GM19372 (cell line): ENCODE data around the gene SVOPL.
"Not testable (repeated sequence)": the region's sequence is repeated elsewhere in the genome, so short reads cannot be mapped to it uniquely, and the experiment has no call there.

ENCODE experiments used
- ATAC-seq: cut with Tn5 transposase; IDR thresholded peaks from one replicate; pipeline ENCODE4 v1.9.1; 2021; ENCODE audit warnings: mild to moderate bottlenecking, low read depth, moderate library complexity; ENCODE audit not compliant: unreplicated experiment

Gene SVOPL, protein sequence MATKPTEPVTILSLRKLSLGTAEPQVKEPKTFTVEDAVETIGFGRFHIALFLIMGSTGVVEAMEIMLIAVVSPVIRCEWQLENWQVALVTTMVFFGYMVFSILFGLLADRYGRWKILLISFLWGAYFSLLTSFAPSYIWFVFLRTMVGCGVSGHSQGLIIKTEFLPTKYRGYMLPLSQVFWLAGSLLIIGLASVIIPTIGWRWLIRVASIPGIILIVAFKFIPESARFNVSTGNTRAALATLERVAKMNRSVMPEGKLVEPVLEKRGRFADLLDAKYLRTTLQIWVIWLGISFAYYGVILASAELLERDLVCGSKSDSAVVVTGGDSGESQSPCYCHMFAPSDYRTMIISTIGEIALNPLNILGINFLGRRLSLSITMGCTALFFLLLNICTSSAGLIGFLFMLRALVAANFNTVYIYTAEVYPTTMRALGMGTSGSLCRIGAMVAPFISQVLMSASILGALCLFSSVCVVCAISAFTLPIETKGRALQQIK

DNA sequence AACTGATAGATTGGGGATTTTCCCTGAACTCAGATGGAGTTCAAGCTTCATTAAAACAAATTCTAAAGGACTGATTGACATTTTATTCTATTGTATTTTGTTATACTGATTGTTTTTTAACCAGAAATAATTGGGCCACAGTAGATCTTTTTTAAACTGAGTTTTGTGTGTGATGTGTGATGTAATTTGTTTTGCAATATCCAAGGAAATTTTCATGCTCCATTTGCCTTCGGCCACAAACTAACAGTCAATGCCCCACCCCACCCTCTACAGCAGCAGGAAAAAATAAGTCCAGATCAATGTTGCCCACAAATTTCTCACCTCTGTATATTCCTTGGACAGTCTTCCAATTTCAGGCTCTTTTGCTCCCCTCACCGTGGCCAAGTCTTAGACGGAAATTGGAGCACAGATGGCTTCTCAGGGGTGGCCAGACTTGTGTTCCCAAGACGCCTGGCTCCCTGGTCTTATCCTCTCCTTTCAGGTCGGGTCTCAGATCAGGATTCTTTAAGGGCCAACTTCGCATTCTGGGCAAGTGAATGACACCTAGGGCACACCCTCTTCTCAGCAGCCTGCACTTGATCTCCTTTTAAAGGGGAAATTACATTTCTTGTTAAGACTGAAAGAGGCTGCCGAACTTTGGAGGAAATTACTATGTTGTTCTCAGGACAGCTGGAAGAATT is at the start of gene SVOPL:
TSS of gene SVOPL (minus strand) at position 506 of the 680 bp plus-strand sequence. CDS start 22,317 bp downstream, outside the sequence.
- ATAC-seq, result no peak

DNA sequence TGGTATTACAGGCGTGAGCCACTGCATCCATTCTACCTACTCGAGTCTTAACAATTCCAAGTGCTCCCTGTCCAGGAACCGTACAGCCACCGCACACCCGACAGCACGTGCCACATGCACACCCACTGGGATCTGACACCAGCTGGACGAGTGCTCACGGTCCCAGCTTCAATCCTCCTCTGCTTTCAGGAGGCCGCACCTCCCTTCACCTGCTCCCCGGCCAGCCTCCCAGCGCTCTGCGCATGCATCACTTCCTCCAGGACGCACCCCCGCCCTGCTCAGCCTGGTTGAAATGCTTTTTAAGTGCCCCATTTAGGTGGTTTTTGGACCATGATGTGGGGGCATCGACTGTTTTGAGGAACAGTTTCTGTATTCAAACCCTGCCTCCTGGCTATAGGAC is 49.3 kb upstream of the SVOPL start:
- ATAC-seq, result no peak

DNA sequence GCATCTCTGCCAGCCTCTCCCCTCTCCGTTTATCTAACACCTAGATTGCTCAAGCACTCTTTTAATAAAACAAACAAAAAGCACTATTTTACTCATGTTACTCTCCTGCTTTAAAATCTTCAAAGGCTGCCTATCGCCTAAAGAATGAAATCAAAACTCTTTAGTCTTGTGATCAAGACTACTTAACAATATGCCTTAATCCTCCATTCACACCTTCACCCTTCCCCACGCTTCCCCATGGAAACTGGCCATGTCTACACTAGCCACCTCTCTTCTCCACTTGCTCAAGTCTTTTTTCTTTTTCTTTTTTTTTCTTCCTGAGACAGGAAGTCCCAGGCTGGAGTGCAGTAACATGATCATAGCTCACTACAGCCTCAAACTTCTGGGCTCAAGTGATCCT is 48.8 kb upstream of the SVOPL start:
- no peak for ATAC-seq

DNA sequence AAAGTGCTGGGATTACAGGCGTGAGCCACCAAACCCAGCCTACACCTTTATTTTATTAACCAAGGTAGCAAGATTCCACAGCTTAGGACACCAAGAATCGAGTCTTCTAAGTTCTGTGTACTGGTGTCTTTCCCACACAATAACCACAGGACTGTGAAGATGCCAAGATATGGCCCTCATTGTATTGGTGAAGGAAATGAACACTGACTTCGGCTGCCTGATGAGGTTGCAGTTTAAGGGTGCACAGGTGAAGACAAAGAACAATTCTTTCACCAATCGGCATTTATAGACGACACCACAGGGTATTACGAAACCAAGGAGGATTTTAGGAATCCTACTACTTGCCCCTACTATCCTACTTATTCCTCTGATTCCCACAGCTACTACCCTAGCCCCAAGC is 47.5 kb upstream of the SVOPL start:
- no peak for ATAC-seq

DNA sequence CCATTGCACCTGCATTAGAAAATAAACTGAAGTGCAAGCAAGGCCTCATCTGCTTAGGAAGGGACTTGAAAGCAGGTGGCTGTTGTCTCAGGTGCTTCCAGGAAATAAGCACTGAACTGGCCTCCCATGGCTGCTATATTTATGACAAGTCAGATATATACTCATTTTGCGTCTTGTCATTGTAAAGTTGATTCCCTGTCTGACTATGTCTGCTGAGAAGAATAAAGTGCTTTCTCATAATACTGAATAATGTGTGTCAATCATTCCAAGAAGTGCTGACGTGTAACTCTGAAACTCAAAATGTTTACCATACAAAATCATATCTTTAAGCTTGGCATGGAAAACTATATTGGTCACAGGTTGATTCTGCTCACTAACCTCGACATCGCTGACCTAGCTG is 44.9 kb upstream of the SVOPL start:
- ATAC-seq, result no peak

DNA sequence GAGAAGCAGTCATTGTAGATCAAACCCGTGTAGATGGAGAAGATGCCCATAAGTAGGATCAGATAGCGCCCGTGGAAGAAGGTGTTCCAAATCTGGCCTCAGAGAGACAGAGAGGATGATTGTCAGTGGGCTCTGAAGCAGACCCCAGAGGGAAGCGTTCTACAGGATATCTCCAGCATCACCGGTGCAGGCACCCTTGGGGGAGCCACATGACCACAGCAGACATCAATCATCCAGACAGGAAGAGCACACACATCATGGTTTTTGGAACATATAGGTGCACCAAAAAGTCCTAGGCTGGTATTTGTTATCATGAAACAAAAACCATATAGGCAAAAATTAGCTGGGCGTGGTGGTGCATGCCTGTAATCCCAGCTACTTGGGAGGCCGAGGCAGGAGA is 44.0 kb upstream of the SVOPL start:
- no peak for ATAC-seq

DNA sequence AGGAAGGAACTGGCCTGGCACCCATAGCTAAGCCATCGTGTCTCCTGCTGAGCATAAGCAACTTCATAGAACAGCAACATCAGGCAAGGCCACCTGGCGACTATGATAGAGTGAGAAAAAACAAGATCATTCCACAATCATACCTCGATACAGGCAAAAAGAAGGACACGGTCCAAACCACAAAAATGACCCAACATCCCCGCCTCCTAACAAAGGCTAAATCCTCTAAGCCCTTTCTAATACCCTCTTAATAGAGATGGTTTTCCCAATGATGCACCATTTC is 40.2 kb upstream of the SVOPL start:
- no peak for ATAC-seq

DNA sequence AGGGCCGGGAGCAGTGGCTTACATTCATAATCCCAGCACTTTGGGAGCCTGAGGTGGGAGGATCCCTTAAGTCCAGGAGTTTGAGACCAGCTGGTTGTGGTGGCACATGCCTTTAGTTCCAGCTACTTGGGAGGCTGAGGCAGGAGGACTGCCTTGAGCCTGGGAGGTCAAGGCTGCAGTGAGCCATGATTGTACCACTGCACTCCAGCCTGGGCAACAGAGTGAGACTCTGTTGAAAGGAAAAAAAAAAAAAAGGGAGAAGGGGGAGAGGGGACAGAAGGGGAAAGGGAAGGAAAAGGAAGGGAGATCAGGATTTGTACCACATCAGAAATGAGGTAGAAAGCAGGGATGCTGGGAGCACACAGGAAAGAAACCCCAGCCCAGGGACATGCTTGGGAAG is 38.7 kb upstream of the SVOPL start:
- no peak for ATAC-seq

DNA sequence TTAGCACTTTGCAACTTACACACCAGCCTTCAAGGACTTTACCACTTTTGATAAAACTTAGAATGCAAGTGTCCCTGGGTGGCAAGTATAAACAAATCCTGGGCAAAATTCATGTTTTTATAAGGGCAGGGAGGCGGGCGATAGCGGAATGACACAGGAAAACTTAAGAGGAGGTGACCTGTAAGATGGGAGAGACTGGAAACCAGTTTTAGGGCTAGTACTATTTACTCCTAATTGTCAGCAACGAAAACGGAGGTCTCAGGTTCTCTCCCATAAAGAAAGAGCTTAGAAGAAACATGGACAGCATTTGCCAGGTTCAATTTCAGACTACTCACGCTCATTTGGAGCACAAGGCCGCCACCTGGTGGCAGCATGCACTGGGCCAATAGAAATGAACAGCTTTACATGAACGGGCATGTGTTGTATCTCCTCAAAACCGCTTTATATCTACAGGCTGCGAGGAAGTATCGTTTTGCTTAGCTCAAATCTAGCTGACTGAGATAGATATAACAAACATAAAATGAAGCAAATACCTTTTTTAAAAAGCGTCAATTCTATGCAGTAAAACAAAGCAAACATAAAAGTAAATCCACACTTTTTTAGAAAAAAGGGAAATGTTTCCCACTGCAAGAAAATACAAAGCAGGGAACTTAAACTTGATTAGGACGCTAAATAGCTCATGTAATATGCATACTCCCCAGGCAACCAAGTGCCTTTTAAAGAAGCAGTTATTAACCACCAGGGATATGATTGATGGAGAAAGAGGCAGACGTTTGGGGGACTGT is 37.6 kb upstream of the SVOPL start:
- ATAC-seq, result peak; percentile 90

DNA sequence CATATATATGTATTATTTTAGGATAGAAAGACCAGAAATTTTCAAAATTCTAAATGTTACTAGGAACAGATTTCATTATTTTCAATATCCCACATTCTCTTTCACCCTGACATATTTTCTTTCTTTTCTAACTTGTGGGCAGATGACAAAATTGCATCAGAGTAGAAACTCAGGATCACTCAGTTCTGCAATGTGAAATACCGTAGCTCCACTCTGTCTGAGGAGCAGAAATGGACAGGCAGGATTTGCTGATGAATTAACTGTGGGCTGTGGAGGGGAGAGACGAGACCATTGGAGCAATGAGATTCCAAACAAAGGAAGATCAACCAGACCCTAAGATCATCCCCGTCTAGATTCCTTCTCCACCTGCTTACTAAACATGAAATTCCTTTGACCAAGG is 37.0 kb upstream of the SVOPL start:
- no peak for ATAC-seq

DNA sequence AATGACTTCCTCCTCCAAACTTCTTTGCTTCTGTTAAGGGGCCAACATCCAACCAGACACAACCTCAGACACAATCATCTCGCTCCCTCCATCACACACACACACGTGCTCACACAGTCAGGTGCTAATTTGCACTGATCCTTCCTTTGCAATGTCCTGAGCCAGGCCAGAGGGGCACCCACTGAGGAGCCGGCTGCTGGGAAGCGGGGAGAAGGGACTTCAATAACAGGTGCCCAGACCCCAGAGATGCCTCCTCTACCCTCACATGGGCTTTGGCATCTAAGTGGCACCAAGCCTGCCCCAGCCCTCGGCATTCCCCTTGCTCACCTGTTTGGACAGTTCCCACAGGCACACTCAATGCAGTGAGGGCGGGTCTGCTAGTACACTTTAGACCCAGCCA is 34.2 kb upstream of the SVOPL start:
- ATAC-seq, result no peak

DNA sequence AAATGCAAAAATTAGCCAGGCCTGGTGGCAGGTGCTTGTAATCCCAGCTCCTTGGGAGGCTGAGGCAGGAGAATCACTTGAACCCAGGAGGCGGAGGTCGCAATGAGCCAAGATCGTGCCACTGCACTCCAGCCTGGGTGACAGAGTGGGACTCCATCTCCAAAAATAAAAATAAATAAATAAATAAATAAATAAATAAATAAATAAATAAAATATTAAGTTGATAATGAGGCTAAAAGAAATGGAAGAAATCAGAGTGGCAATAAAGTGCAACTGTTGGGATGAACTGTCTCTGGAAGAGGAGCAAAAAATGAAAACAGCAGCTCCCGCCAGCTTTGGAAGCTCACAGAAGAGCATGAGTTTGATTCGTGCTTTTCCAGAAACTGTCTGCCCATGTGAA is 30.6 kb upstream of the SVOPL start:
- ATAC-seq, result not testable (repeated sequence)

DNA sequence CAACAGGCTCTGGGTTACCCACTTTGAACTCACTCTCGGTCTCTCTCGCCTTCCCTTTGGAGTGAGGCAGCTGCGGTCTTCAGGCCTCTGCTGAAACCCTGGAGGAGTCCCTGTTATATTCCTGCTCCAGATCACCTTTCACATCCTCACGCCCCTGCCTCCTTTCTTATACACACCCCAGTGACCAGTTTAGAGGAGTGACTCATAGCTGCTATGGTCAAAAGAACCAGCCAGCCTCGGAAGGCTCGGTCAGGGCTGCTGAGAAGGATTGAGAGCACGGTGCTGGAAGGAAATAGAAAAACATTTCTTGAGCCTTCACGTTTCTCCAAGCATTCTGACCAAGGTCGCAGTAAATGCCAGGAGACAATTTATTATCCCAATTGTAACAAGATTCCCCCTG is 28.3 kb upstream of the SVOPL start:
- ATAC-seq, result no peak

DNA sequence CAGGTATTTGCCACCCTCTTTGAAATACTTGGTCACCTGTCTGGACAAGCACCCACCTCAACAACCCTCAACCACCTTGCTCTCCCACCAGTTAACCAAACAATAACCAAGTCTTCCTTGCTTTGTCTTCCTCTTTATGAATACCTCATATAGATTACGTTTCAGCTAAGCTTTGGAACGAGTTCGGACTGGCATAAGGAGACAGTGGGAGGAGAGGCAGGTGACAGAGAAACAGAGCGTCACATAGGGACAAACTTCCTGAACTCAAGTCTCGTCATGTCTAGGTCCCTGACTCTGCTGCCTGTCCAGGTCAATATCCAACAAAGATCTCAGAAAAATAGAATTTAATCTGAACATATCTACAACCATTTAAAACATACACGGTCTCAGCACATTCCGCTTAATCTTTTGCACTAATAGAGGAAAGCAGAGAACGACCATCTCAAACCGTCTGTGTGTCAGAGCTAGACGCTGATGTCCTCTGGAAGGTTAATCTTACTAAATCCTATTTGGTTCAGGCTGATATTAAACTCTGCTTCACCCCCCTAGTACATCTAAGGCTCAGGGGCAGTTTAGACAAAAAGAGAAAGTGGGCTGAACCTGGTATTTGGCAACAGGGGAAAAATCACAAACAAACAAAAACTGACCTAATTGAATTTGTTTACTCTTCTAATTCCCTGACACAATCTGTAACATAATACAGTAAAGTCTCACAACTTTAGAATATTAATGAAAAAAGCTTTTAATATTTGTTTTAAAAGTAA is 26.4 kb upstream of the SVOPL start:
- no peak for ATAC-seq

DNA sequence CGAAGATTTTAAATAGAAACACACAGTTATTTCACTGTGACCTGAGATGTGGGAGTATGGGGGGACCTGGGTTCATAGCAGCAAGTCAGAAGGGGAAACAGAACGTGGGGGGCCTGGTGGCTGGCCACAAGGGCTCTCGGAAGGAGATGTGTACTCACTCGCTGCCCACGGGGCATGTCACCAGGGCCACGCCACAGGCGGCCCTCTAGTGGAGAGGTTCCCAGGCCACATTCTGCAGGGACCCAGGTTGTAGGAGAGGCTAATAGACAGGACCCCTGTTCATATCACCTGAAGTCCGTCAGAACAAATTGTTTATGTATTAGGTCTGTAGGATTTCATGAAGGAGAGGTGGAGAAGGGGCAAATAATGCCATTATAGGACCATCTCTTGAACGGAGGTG is 25.1 kb upstream of the SVOPL start:
- no peak for ATAC-seq

DNA sequence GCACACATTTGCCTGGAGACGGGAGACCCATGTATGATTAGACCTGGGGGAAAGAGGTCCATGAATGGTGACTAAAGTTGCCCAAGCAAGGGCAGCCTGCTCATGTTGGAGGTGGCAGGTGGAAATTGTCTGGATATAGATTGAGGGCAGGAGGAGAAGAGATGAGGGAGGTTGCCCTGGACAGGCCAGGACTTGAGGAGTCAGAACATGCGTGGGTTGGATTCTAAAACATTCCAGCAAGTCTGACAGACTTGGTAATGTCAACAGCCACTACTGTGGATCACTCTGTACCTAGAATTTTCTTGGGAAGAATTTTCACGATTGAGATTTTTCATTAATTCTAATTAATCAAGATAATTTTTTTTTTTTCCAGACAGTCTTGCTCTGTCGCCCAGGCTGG is 19.1 kb upstream of the SVOPL start:
- no peak for ATAC-seq

DNA sequence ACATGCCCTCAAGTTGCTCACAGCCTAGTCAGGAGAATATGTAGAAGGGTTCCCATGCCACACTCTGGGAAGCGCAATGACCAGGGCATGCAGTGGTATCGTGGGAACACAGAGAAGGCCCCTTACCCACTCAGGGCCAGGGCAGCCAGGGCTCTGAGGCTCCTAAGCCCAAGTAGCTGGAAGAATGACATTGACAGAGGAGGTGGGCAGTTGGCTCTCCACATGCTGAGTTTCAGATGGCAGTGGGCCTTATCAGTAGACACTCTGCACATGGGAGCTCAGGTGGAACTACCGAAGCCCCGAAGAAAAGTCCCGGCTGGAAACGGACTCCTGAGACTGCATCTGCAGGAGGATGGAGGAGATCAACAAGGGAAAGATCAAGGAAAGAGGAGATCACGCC is 15.7 kb upstream of the SVOPL start:
- ATAC-seq, result no peak

DNA sequence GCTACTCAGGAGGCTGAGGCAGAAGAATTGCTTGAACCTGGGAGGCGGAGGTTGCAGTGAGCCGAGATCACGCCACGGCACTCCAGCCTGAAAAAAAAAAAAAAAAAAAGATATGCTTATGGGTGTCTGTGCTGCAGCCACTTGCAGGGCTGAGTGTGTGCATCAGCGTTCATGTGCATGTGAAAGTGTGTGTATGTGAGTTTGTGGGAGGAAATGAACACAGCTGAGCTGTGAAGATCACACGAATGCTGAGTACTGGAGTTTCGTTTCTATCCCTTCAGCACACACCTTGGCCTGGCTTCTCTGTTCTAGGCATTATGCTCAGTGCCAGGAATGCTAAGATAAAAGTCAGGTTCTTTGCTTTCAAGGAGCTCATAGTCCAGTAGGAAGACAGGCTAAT is 12.0 kb upstream of the SVOPL start:
- no peak for ATAC-seq

DNA sequence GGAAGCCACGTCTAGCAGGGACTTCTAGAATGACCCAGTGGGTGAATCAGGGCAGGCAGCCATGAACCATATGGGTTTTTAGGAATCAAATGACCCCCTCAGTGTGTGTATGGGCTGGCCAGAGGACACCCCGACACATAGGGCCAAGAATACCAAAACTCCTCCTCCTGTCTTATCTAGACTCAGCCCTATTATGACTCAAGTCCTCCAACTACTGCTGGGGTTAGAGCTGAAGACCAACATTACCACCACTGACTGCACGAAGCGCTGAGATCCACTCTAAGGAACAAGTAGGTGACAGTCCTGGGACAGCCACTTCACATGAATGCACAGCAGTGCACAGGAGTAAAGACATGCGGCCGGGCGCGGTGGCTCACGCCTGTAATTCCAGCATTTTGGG is 11.5 kb upstream of the SVOPL start:
- no peak for ATAC-seq

DNA sequence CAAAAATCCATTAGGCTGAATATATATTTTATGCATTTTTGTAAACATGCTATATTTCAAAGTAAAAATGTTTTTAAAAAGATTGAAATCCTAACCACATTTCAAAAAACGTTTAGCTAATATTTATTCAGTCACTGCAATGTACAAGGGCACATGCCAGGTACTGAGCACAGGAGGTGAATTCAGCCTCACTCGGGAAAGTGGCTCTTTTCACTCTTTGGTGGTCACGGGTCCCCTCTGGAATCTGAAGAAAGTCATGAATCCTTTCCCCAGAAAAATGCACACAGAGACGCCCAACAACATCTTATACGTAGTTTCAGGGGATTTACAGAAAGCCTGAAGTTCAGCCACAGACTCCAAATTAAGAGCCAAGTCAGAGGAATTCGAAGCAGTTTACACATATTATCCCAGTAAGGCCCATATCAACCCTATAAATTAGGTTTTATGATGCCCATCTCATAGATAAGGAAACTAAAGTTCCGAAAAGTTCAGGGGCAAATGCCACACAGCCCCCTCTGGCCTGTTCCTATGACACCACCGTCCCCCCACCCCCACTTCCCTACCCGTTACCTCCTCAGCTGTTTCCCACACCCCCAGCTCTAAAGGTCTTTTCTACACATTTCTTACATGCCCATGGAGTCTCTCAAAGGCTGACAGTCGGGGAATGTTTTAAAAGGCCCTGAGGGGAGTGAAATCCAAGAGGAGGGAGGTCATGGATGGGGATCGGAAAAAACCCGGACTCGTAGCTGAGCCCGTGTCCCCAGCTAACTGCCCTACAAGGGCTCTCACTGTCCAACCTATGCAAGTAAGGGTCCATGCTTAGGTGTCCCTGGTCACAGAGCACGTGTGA is 9.6 kb upstream of the SVOPL start:
- no peak for ATAC-seq
